ENCODE data around the gene TP53TG5.
"Not testable (repeated sequence)": the region's sequence is repeated elsewhere in the genome, so short reads cannot be mapped to it uniquely, and the experiment has no call there.

The TP53TG5 gene

DNA sequence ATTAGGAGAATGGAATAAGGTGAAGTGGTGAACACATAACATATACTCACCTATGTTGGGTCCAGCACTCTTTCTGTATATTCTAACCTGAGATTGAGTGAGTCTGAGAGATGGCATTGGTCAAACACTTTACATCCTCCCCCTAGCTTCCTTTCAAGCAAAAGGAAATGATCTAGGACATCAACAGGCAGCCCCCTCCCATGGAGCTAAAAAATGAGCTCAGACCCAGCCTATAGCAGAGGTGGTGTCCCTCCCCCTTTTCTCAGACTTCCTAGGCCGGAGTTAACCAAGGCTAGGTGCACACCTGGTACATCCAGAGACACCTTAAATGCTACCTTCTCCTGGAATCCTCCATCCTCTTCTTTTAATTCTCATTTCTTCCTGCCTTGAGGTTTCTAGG lies 24.4 kb downstream of the TP53TG5 start:
- Histone ChIP-seq H3K4me3 (no peak overlapping the region), H3K27ac (no peak overlapping the region)
- DNase-seq (ENCODE audit: low spot score) = no peak
- TF ChIP-seq, protein P1, sequence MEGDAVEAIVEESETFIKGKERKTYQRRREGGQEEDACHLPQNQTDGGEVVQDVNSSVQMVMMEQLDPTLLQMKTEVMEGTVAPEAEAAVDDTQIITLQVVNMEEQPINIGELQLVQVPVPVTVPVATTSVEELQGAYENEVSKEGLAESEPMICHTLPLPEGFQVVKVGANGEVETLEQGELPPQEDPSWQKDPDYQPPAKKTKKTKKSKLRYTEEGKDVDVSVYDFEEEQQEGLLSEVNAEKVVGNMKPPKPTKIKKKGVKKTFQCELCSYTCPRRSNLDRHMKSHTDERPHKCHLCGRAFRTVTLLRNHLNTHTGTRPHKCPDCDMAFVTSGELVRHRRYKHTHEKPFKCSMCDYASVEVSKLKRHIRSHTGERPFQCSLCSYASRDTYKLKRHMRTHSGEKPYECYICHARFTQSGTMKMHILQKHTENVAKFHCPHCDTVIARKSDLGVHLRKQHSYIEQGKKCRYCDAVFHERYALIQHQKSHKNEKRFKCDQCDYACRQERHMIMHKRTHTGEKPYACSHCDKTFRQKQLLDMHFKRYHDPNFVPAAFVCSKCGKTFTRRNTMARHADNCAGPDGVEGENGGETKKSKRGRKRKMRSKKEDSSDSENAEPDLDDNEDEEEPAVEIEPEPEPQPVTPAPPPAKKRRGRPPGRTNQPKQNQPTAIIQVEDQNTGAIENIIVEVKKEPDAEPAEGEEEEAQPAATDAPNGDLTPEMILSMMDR (IDR thresholded peaks at IDR 0.05) = no peak

DNA sequence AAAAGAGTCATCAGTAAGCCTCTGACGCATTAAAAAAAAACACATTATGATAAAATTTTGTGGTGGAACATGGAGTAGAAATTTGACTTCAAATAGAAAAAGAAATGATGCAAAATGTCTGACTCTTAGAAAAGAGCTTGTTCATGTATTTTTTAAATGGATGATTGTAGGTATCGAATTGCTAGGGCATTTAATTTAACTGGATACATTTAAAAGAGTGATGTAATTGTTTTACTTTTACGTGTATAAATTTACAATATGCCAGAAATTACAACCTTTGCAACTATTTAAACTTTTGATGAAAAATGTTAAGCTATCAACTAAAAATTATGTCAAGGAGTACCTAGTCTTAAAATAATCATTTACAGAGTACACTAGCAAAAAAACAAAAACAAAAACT lies 25.4 kb downstream of the TP53TG5 start:
- DNase-seq (ENCODE audit: low spot score) = no peak

DNA sequence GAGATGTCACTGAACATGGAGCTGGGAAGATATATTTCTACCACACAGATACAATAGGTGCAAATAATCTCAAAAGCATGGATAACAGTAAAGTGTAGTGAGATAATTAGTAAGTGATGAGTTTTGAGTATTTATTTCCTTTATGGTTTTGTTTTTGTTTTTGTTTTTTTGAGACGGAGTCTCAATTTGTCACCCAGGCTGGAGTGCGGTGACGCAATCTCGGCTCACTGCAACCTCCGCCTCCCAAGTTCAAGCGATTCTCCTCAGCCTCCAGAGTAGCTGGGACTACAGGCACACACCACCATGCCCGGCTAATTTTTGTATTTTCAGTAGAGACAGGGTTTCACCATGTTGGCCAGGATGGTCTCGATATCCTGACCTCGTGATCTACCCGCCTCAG lies 27.3 kb downstream of the TP53TG5 start:
- not testable (repeated sequence) for H3K27ac ChIP-seq; H3K4me3 ChIP-seq; DNase-seq (ENCODE audit: low spot score)

More for the DNA sequence above, 25.4 kb downstream of the TP53TG5 start:
- no peak overlapping the region for H3K27ac ChIP-seq
- TF ChIP-seq, protein P1 (IDR thresholded peaks at IDR 0.05) = no peak
- H3K4me3 ChIP-seq = no peak overlapping the region

DNA sequence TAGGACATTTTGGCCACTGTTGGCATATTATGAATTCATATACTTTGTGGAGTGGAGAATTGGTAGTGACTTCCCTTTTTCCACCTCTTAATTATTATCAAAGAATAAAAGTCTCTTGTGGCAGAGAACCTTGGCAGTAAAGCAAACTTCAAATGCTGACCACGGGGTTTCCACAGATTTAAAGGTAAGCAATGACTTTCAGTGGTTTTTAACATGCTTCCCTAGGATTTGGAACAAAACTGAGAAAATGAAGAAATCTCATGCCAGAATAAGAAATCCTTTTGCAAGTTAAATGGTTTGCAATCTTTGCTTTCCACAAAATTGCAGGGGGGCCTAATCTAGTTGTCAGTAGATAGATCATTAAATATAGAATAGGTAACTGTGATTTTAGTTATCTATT lies 27.9 kb downstream of the TP53TG5 start:
- no peak overlapping the region for H3K4me3 ChIP-seq
- no peak for DNase-seq (ENCODE audit: low spot score)
- no peak overlapping the region for H3K27ac ChIP-seq
- TF ChIP-seq, protein P1 (IDR thresholded peaks at IDR 0.05) = no peak

DNA sequence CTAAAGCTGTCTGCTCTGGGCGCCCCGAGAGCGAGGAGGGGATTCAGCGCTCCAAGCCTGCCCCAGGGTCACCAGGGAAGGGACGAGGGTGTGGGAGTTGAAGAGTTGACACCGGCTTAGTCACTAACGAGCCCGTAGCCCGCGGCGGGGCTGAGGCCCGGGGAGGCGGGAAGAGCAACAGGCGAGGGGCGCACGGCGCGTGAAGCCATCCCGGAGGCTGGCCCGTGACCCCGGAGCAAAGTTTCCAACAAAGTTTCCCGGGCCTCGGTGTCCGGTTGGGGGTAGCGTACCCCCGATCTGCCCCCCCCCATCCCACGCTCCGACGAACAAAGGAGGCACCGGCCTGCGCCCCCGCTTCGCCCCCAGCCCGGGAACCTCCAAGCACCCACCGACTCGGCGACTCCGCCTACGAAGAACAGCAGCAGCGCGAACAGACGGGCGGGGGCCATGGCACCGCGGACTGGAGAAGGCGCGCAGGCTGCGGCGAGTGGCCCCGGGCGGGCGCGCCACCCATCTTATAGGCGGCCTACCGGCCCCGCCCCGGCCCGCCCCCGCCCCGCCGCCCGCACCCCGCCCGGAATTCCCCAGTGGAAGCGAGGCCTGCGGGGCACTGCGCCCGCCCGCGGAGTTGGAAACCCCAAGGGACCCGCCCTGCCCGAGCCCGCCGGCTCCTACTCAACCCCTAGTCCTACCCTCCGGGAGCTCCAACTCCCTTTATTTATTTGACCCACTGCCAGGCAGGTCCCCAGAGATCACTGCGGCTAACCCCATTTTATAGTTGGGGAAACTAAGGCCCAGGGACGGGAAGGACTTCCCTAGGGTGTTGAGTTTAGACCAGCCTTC lies 30.0 kb downstream of the TP53TG5 start, which contains the start of gene SDC4:
Gene SDC4 (minus strand): TSS at position 489 of the 843 bp plus-strand sequence. CDS start 40 bp downstream, at position 449.
- peak; percentile 86 for DNase-seq (ENCODE audit: low spot score)
- Histone ChIP-seq H3K27ac (peak within 1 kb of the TSS; percentile 94 to 98), H3K4me3 (peak within 1 kb of the TSS; percentile 90)
- TF ChIP-seq, protein P1 (IDR thresholded peaks at IDR 0.05) = no peak

DNA sequence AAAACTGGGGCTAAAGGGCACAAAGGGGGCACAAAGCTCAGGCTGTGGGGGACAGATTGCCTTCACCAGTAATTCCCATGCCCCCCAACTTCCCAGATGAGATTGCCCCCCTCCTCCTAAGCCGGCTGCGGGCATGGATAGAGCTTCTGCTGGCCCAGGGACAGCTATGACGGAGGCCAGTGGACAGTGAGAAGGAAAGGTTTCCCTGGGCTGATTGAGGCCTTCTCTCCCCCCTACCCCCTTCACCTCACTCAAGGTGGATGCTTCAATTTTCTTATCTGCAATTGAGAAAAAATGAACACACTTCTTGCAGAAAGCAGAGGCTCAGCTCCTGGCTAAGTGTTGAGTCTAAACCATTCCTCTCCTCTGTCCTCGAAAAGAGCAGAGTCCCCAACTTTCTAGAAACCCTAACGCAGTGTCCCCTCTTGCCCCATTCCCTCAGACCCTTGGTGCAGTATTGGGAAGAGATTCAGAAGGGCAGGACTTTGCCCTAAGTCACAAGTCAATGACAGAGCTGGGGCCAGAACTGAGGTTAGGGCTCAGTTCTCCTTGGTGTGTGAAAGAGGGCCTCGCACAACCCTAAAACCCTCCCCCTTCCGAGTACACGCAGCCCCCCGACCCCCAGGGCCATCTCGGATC lies 30.7 kb downstream of the TP53TG5 start:
- peak overlapping the region; percentile 94 to 98 for H3K27ac ChIP-seq
- DNase-seq (ENCODE audit: low spot score) = no peak
- TF ChIP-seq, protein P1 (IDR thresholded peaks at IDR 0.05) = no peak

DNA sequence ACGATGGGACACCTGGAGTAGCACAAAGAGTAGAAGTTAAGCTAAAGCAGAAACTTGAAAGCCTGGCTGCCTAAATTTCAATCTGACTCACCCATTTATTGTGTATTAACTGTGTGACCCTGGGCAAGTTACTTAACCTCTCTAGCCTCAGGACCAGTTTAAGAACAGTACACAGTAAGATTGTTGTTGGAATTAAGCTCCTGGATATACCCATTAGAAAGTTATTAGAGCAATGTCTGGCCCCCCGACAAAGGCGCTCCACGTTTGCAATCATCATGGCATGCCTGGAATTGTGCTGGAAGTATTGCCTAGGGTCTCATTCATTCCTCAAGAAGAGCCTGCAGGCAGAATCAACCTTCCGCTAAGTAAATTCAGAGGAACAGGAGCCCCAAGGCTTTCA lies 31.3 kb downstream of the TP53TG5 start:
- no peak for DNase-seq (ENCODE audit: low spot score)
- TF ChIP-seq, protein P1 (IDR thresholded peaks at IDR 0.05) = no peak
- H3K27ac ChIP-seq = peak overlapping the region; percentile 94 to 98
- H3K4me3 ChIP-seq = peak overlapping the region; percentile 90

More for the DNA sequence above, 30.7 kb downstream of the TP53TG5 start:
- peak overlapping the region; percentile 90 for H3K4me3 ChIP-seq

All from coronary artery (tissue), 2 donors.